IPS-18a (cell line): ENCODE measurements around the gene ABLIM2.

Source experiments
- H3K27ac ChIP-seq: one replicate; pipeline ENCODE4 v1.5.1; 2013; ENCODE audit warnings: low read length
- H3K27me3 ChIP-seq: one replicate; pipeline ENCODE4 v1.6.1; 2013; ENCODE audit warnings: mild to moderate bottlenecking, low read length; ENCODE audit not compliant: control insufficient read depth, insufficient read depth
- H3K36me3 ChIP-seq: one replicate; pipeline ENCODE4 v1.6.1; 2013; ENCODE audit warnings: low read depth, low read length; ENCODE audit not compliant: control insufficient read depth
- H3K4me1 ChIP-seq: one replicate; pipeline ENCODE4 v1.6.1; 2013; ENCODE audit warnings: low read depth, low read length; ENCODE audit not compliant: control insufficient read depth
- H3K4me3 ChIP-seq: one replicate; pipeline ENCODE4 v1.5.1; 2013; ENCODE audit warnings: low read length
- H3K9ac ChIP-seq: one replicate; pipeline ENCODE4 v1.6.1; 2013; ENCODE audit warnings: mild to moderate bottlenecking, low read length, moderate library complexity
- H3K9me3 ChIP-seq: one replicate; pipeline ENCODE4 v1.6.1; 2013; ENCODE audit warnings: low read depth, low read length; ENCODE audit not compliant: control insufficient read depth

ABLIM2 gene

DNA sequence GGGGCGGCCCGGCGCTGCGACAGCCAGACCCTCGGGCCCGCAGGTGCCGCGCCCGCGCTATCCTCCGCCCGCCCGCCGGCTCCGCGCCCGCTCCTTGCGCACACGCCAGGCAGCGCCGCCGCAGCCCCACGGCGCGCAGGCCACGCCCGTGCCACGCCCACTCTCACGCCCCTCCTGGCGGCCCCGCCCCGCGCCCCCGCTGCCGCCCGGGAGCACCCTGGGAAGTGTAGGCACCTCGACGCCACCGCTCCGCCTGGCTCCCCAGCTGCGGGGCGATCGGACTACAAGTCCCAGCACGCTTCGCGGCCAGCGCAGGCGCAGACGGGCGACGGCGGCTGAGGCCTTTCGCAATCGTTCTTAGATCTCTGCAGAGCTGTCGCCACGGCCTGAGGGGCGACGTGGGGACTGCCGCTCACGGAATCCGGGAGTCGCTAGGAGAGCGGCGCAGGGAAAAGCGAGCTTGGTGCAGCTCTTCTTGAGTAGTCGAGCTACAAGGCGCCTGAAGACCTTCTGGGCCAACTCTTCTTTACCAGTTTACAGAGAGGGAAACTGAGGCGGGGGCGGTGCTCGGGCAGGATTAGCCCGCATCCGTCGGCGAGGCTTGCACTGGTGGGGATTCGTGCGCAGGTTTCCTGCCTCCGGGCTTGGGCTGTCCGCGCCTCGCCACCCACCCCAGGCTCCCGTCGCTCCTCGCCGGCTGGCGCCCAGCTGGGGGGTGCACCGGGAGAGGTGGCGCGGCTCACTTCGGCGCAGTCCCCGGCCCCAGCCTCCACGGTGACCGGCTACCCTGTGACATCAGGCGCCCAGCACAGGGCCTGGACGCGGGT, at the start of gene ABLIM2:
Gene ABLIM2, minus strand, starts transcription at position 104 of the 827 bp plus-strand sequence. CDS start 124 bp downstream, outside the sequence.
- Histone ChIP-seq H3K36me3 (no peaks in the 10 kb centered on the region), H3K9me3 (no peaks in the 10 kb centered on the region), H3K4me3 (peak within 1 kb of the TSS; percentile 81), H3K9ac (no peak within 1 kb of the TSS), H3K4me1 (no peaks in the 10 kb centered on the region), H3K27ac (no peak within 1 kb of the TSS), H3K27me3 (peaks cover 39% of the 10 kb centered on the region)

DNA sequence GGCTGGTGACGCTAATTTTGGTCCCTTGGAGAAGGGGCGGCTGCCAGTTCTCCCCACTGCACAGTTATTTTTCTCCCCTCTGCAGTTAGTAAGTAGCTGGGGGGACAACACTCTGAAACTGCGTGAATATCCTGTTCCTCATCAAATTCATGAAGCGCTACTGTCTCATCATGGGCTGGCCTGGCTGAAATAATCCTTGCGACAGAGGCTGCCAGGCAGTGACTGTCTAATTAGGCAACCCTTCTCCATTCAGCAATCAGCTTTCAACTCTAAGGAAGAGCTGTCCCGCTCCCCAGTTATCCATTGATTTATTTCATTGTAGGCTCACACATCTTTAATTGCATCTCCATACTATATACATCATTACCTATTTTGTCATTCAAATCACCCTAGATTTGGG, 48.7 kb upstream of the ABLIM2 start:
- H3K4me3 ChIP-seq = no peak overlapping the region
- H3K27ac ChIP-seq = no peak overlapping the region
- H3K4me1 ChIP-seq = no peaks in the 10 kb centered on the region
- H3K27me3 ChIP-seq = no peaks in the 10 kb centered on the region
- no peaks in the 10 kb centered on the region for H3K9me3 ChIP-seq
- H3K9ac ChIP-seq = no peak overlapping the region
- no peaks in the 10 kb centered on the region for H3K36me3 ChIP-seq

DNA sequence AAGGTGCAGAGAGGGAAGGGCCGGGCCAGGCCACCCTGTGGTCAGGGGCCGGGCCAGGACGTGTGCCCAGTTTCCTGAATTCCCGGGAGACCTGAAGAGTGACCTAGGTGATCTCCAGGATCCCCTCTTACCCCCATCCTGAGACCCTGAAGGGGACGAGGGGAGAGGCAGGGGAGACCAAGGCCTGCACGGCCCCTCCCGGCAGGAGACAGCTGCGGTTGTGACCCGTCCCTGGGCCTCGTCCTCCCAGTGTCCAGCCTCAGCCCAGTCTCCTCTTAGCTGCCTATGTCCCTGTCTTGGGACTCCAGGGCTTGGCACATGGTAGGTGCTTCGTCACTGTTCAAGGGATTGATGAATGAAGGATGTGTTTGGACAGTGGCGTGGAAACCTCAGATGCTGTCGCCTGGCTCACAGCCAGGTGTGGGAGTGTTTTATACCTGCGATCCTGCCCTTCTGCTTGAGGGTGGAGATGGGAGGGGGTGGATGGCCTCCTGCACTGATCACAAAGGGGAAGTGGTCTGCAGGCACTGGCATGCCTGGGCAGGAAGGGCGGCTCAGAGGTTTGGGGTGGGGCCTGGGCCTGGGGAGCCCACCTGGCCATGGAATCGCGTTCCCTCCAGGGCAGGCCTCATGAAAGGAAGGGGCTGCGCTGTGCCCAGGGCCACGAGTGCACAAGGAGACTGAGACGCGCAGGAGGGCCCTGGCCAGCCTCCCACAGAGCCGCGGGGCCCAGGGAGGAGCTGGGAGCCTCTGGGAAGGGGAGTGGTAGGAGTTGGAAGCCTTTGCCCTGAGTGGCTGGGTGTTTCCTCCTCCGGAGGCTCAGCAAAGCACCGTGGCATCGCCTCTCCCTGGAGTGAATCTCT, 47.4 kb upstream of the ABLIM2 start:
- Histone ChIP-seq H3K9ac (no peak overlapping the region), H3K9me3 (no peaks in the 10 kb centered on the region), H3K4me1 (no peaks in the 10 kb centered on the region), H3K36me3 (no peaks in the 10 kb centered on the region), H3K27me3 (no peaks in the 10 kb centered on the region), H3K4me3 (no peak overlapping the region), H3K27ac (no peak overlapping the region)

DNA sequence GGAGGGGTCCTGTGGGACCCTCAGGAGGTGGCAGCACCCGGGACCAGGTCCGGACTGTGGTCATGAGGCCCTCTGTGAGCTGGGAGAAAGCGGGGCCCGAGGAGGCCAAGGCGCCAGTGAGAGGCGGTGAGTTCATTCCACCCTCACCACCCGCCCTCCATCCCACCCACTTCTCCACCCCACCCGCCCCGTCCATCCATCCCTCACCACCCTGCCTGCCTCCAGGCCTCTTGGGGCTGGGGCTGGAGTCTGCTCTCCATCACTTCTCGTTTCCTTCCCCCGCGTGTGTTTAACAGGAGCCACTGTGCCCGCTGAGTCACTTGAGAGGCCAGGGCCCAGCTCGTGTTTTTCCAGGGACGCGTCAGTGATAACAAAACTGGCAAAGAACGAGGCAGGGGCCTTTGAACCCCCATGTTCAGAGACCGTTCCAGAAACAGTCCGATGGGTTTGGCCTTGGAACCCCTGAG, 46.7 kb upstream of the ABLIM2 start:
- Histone ChIP-seq H3K9me3 (no peaks in the 10 kb centered on the region), H3K27ac (no peak overlapping the region), H3K4me1 (no peaks in the 10 kb centered on the region), H3K9ac (no peak overlapping the region), H3K4me3 (no peak overlapping the region), H3K36me3 (no peaks in the 10 kb centered on the region), H3K27me3 (no peaks in the 10 kb centered on the region)

DNA sequence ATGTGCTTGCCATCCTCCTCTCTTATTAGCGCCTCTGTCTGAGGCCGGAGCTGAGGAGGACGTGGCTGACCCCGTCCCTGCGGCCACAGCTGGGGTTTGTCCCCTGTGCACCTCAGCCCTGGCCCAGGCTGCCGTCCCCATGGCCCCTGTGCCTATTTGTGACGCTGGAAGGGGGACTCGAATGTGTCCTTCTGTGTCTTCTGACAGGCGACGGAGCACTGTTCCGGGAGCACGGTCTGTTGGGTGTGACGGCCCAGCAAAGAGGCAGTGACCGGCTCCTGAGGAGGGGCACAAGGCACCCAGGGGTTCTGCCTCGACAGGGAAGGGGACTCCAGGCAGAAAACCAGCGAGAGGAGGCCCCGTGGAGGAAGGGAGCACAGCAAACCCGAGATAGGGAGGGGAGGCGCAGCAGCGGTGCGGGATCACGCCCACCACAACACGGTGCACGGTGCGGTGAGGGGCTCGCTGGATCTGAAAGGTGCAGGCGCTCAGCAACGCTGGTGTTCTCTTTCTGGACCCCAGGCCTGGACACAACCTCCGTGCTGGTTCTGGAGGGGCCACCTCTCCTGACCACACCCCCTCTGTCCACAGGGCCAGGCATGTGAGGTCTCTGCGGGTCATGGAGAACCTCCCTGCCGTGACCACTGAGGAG, 46.1 kb upstream of the ABLIM2 start:
- Histone ChIP-seq H3K27me3 (no peaks in the 10 kb centered on the region), H3K36me3 (no peaks in the 10 kb centered on the region), H3K4me3 (no peak overlapping the region), H3K9me3 (no peaks in the 10 kb centered on the region), H3K27ac (no peak overlapping the region), H3K9ac (no peak overlapping the region), H3K4me1 (no peaks in the 10 kb centered on the region)

DNA sequence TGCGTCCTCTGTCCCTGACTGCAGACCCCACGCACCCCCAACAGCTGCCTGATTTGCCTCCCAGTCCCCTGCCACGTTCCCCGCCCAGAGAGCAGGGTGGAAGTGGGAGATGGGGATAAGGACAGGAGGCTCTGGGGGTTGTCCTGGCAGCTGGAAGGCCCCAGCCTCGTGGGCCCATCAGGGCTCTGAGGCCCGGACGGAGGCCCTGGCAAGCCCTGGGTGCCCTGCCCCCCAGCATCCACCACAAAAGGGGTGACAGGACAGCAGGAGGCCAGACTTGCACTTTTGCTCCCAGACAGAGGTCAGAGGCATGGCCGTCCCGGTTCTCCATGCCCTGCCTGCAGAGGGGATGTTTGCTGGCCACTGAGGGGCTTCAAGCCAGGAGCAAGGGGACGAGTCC, 45.2 kb upstream of the ABLIM2 start:
- Histone ChIP-seq H3K9ac (no peak overlapping the region), H3K27ac (no peak overlapping the region), H3K9me3 (no peaks in the 10 kb centered on the region), H3K36me3 (no peaks in the 10 kb centered on the region), H3K27me3 (no peaks in the 10 kb centered on the region), H3K4me3 (no peak overlapping the region), H3K4me1 (no peaks in the 10 kb centered on the region)

DNA sequence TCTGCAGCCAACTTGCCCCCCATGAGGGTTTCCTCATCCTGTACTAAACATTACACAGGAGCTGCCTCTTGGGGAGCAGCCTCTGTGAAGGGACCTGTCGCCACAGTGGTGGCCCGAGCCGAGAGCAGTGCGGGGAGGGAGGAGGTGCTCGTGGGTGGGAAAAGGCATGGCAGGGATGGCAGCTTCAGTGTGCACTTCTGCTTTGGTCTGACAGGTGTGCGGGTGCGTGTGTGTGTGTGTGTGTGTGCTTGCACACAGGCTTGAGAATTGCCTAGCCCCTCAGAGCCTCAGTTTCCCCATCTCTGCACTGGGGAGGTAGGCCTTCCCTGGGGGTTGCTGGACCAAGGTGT, 44.4 kb upstream of the ABLIM2 start:
- H3K4me3 ChIP-seq = no peak overlapping the region
- H3K9me3 ChIP-seq = no peaks in the 10 kb centered on the region
- H3K27ac ChIP-seq = no peak overlapping the region
- no peaks in the 10 kb centered on the region for H3K4me1 ChIP-seq
- no peaks in the 10 kb centered on the region for H3K36me3 ChIP-seq
- no peaks in the 10 kb centered on the region for H3K27me3 ChIP-seq
- no peak overlapping the region for H3K9ac ChIP-seq

DNA sequence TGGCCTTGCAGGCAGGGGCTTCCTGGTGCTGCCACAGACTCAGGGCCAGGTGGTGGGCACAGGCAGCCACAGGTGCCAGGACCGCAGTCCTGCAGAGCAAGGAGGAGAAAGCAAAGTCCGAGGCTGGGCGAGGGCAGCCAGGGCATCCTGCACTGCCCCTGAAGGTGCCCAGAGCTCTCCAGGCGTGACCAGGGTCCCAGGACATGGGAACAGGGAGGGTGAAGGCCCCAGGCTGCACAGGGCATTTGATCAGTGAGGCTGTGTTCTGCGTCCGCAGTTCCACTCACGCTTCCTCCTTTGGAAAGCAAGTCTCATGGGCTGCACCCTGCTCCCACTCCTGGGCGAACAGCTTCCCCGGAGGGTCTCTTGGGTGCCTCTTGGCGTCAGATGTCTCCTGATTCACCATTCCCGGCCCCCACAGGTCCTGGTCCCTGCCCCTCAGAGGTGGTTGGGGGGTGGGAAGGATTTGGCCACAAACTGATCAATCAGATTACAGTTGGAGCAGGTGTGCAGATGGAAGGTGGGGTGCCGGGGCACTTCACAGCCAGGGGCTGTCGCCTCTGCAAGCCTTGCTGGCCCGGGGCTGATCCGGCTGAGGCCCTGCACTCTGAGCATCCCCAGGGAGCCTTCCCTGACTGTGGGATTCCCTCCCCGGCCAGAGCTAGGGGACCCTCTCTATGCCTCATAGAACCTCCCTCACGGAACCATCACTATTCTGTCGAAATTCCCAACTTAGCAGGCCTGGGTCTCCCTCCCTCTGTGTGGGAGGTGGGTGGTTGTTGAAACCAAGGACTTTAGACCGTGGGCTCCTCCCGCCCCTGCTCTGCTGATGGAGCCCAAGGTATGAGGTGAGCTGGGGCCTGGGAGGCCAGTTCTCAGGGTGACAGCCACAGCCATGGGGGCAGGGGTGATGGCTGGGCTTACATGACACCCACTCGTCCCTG, 43.8 kb upstream of the ABLIM2 start:
- no peak overlapping the region for H3K9ac ChIP-seq
- no peaks in the 10 kb centered on the region for H3K9me3 ChIP-seq
- no peak overlapping the region for H3K4me3 ChIP-seq
- H3K36me3 ChIP-seq = no peaks in the 10 kb centered on the region
- no peak overlapping the region for H3K27ac ChIP-seq
- no peaks in the 10 kb centered on the region for H3K27me3 ChIP-seq
- H3K4me1 ChIP-seq = no peaks in the 10 kb centered on the region

DNA sequence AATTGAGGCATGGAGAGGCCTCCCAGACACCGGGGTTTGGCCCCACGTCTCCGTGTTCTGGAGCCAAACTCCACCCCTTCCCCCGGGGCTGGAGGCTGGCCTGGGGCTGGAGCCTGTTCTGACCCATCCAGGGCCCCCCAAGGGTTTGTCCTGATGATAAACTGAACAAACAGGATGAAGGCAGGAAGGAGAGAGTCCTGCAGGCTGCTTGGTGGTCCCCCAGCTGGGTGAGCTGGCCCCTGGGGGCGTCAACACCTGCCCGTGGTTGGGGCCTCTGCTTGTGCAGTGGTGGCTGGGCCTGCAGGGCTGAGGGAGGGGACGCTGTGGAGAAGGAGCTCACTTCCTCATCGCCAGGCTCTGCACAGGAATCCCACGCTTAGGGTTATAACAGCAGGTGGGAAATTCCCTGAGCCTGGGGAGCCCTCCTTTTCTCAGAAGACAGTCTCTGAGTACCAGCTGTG, 42.7 kb upstream of the ABLIM2 start:
- H3K36me3 ChIP-seq = no peaks in the 10 kb centered on the region
- no peaks in the 10 kb centered on the region for H3K27me3 ChIP-seq
- H3K4me3 ChIP-seq = no peak overlapping the region
- H3K9me3 ChIP-seq = no peaks in the 10 kb centered on the region
- H3K9ac ChIP-seq = no peak overlapping the region
- no peaks in the 10 kb centered on the region for H3K4me1 ChIP-seq
- H3K27ac ChIP-seq = no peak overlapping the region

DNA sequence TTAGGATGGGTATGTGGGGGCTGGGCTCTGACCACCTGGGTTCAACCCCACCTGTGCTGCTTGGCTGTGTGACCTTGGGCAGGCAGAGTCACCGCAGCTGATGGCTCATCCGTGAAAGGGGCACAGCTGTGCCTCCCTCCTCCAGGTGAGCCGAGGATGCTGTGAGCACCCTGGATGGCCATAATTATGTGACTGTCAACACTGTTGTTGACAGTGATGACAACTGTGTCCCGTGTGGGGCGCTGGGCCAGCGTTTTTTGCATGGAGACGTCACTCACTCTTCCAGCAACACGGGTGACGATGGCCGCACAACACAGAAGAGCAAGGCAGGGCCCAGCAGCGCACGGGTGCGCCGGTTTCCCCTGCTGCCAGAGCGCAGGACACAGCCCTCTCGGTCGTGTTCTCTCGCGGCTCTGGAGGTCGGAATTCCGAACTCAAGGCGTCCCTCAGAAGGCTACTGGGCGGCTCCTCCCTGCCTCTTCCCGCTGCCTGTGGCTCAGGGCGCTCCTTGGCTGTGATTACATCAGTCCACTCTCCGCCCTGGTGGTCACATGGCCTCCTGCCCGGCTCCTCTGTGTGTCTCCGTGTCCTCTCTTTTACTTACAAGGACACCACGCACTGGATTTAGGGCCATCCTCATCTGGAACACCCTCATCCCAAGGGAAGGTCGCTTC, 41.8 kb upstream of the ABLIM2 start:
- H3K9me3 ChIP-seq = no peaks in the 10 kb centered on the region
- H3K27me3 ChIP-seq = no peaks in the 10 kb centered on the region
- no peak overlapping the region for H3K4me3 ChIP-seq
- H3K9ac ChIP-seq = no peak overlapping the region
- H3K27ac ChIP-seq = no peak overlapping the region
- H3K4me1 ChIP-seq = no peaks in the 10 kb centered on the region
- no peaks in the 10 kb centered on the region for H3K36me3 ChIP-seq
